HepG2 (cell line): ENCODE measurements around the gene TNIP3. TPM values are rescaled to one million over a fixed set of nuclear protein-coding genes. Genes with fewer than 3 reads are reported as not detected.
A peak's percentile ranks its signal among the peaks of the same experiment; 100 is the strongest.

Experiments
- ATAC-seq: fragments of 200-7000 bp; cut with Tn5 transposase; 3 replicates; pipeline ENCODE4 v1.9.1; 2020; ENCODE audit warnings: mild to moderate bottlenecking, moderate library complexity
- BruUV-seq: library from RNA; stranded (reverse); fragments of 400-500 nt; replicated peaks from 2 replicates; lab custom pipeline; 2021; lab: Mats Ljungman, UMichigan
- CTCF ChIA-PET: fragments of 300-600 bp; formaldehyde crosslinking; extraction: SDS; loops from one replicate; lab custom pipeline; 2021; ENCODE audit warnings: low total read pairs, inconsistent platforms, low intra/inter-chr PET ratio; lab: Yijun Ruan, JAX
- POLR2A ChIA-PET: fragments of 350-600 bp; sonication (Branson Sonifier 250); formaldehyde crosslinking; loops from one replicate; lab custom pipeline; 2020; ENCODE audit warnings: antibody characterized with exemption, inconsistent platforms; lab: Yijun Ruan, JAX
- DNase-seq: peaks from one replicate; pipeline ENCODE4 v3.0.0-alpha.2; 2015; ENCODE audit warnings: low spot score
- FAIRE-seq: peaks from 3 replicates; lab custom pipeline; 2011; peaks lifted over from hg19 to GRCh38; lab: Jason Lieb, UNC
- H2AFZ ChIP-seq: one replicate; pipeline ENCODE4 v1.6.1; 2011; ENCODE audit warnings: low read length, inconsistent platforms
- H3K27ac ChIP-seq: fragments of 300-600 bp; 3 replicates; pipeline ENCODE4 v1.8.0; 2011; ENCODE audit warnings: mixed run types, mild to moderate bottlenecking, mixed read lengths, low read length, inconsistent platforms; ENCODE audit not compliant: insufficient read depth; ENCODE audit errors: extremely low read length
- H3K27me3 ChIP-seq, 2 experiments: fragments of 200-600 bp in 1 of 2; 2 replicates in 1 of 2; 3 replicates in 1 of 2; pipeline versions ENCODE4 v1.6.0 to v1.8.0; 2011; ENCODE audit warnings: low read length in 2 of 2, mild to moderate bottlenecking in 2 of 2, moderate library complexity in 2 of 2, inconsistent platforms in 1 of 2; ENCODE audit not compliant: insufficient read depth in 2 of 2, control insufficient read depth in 1 of 2
- H3K36me3 ChIP-seq, 2 experiments: fragments of 200-600 bp in 1 of 2; replicated peaks in 1 of 2; 2 replicates in 1 of 2; 3 replicates in 1 of 2; pipeline versions ENCODE4 v1.5.1 to v1.8.0; 2011; ENCODE audit warnings: low read length in 2 of 2, inconsistent platforms in 1 of 2; ENCODE audit not compliant: insufficient read depth in 2 of 2, control insufficient read depth in 1 of 2
- H3K4me1 ChIP-seq: 2 replicates; pipeline ENCODE4 v1.5.1; 2012; ENCODE audit warnings: low read length, inconsistent platforms; ENCODE audit not compliant: insufficient read depth
- H3K4me2 ChIP-seq: 2 replicates; pipeline ENCODE4 v1.6.0; 2011; ENCODE audit warnings: low read depth, low read length, inconsistent platforms
- H3K4me3 ChIP-seq, 3 experiments: fragments of 200-600 bp in 1 of 3; sonication (generic), shearing (Covaris generic) in 1 of 3; replicated peaks in 1 of 3; 2 replicates each; pipeline ENCODE4 v1.5.1; 2011 to 2016; ENCODE audit warnings: low read length in 3 of 3, inconsistent platforms in 2 of 3, low read depth in 2 of 3, mild to moderate bottlenecking in 2 of 3, control low read depth in 1 of 3, mixed read lengths in 1 of 3; ENCODE audit not compliant: insufficient read depth in 1 of 3
- H3K79me2 ChIP-seq: one replicate; pipeline ENCODE4 v1.6.1; 2011; ENCODE audit warnings: low read length, inconsistent platforms; ENCODE audit not compliant: insufficient read depth
- H3K9ac ChIP-seq: 2 replicates; pipeline ENCODE4 v1.6.0; 2011; ENCODE audit warnings: mild to moderate bottlenecking, low read depth, low read length, inconsistent platforms; ENCODE audit not compliant: insufficient read depth
- H3K9me3 ChIP-seq: 2 replicates; pipeline ENCODE4 v1.5.1; 2012; ENCODE audit warnings: mild to moderate bottlenecking, low read length
- H4K20me1 ChIP-seq: 2 replicates; pipeline ENCODE4 v1.6.0; 2011; ENCODE audit warnings: inconsistent platforms, mild to moderate bottlenecking, low read length, moderate library complexity; ENCODE audit not compliant: insufficient read depth
- ATF2 ChIP-seq: sonication (generic); formaldehyde crosslinking; IDR thresholded peaks from 2 replicates; pipeline ENCODE4 v1.4.0; 2020; ENCODE audit warnings: missing genetic modification reagents
- CEBPB ChIP-seq: IDR thresholded peaks from 2 replicates; pipeline ENCODE4 v1.6.1; 2011; ENCODE audit warnings: low read depth, low read length, improper control_type of control experiment, borderline replicate concordance
- ZBTB4 ChIP-seq: sonication (generic); formaldehyde crosslinking; IDR thresholded peaks from 2 replicates; pipeline ENCODE4 v1.4.0; 2020; ENCODE audit warnings: missing genetic modification reagents, mild to moderate bottlenecking, borderline replicate concordance
- ZMYM2 ChIP-seq: sonication (generic); formaldehyde crosslinking; IDR thresholded peaks from 2 replicates; pipeline ENCODE4 v1.8.0; 2022; ENCODE audit warnings: mild to moderate bottlenecking, missing genetic modification reagents
- ZNF282 ChIP-seq: fragments of 450-650 bp; IDR thresholded peaks from 2 replicates; pipeline ENCODE4 v1.6.1; 2018; ENCODE audit not compliant: partially characterized antibody
- ZNF530 ChIP-seq: sonication (generic); formaldehyde crosslinking; IDR thresholded peaks from 2 replicates; pipeline ENCODE4 v1.5.0; 2020; ENCODE audit warnings: low read depth, mild to moderate bottlenecking, missing genetic modification reagents
- WGBS: methylation state at CpG from one replicate; pipeline ENCODE4 v1.1.6; 2017; ENCODE audit warnings: low lambda C conversion rate; 5-methylcytosine and 5-hydroxymethylcytosine counted together
- in situ Hi-C: cut with HindIII; loops from 2 replicates; pipeline ENCODE4 v1.10.0; 2017; ENCODE audit warnings: low pct_unique_long_range_greater_than_20kb; ENCODE audit not compliant: extremely low pct_ligation_motif_present
- intact Hi-C: fragments of 100-400 bp; cut with micrococcal nuclease; formaldehyde crosslinking; loops from one replicate; pipeline ENCODE4 v1.10.0; 2022; ENCODE audit not compliant: unreplicated experiment
- polyA plus RNA-seq, 8 experiments: library from polyadenylated mRNA; depleted of rRNA in 3 of 8; stranded (reverse) in 7 of 8; unstranded in 1 of 8; fragments of >200 nt; fragmentation: Illumina TruSeq in 4 of 8; extraction: Trizol in 4 of 8; gene quantifications; 2 replicates each; pipeline versions ENCODE4 v1.2.1 to v1.2.3, GENCODE V29; 2011 to 2016; ENCODE audit warnings: low read depth in 4 of 8, missing spikeins in 1 of 8, mixed read lengths in 1 of 8; ENCODE audit not compliant: insufficient read depth in 1 of 8
- small RNA-seq, 3 experiments: library from RNA; depleted of rRNA; stranded (forward); fragments of <200 nt; gene quantifications; one replicate each; pipeline ENCODE3, GENCODE V24; 2012; ENCODE audit warnings: low read depth in 2 of 3, low replicate concordance in 1 of 3; ENCODE audit not compliant: insufficient read length in 3 of 3, insufficient read depth in 2 of 3
- total RNA-seq, 5 experiments: library from RNA; depleted of rRNA; stranded (reverse); fragments of >200 nt; fragmentation: Illumina TruSeq; extraction: Trizol; gene quantifications; 2 replicates each; pipeline ENCODE4 v1.2.3, GENCODE V29; 2016; ENCODE audit warnings: low read depth in 1 of 5

The TNIP3 gene
- total and polyA plus RNA-seq, 2 of the 13 experiments (the other 11 are each of a cell fraction or from before 2014, with no cell fraction given), result not detected

GRCh38 chr4:121091941-121092340 lies 72.2 kb downstream of the TNIP3 start (continued):
- TF ChIP-seq ZMYM2 (no peak), ATF2 (CRISPR knock-in tag) (no peak), ZNF530 (CRISPR knock-in tag) (no peak), ZBTB4 (CRISPR knock-in tag) (no peak)

- CTCF ChIA-PET, result no interaction called here
- no peaks in the 10 kb centered on the region for H3K4me1 ChIP-seq
- H3K9ac ChIP-seq, result no peak overlapping the region
- H3K27me3 ChIP-seq, result no peaks in the 10 kb centered on the region
- BruUV-seq, result no TSS peak
- 0 out of 2 replicates have a peak, but pooled peaks have one; percentile 20 for TF ChIP-seq CEBPB
- TF ChIP-seq ZNF282, result no peak
- TF ChIP-seq, all 625 proteins: peak for 1
- POLR2A ChIA-PET, result no interaction called here
- FAIRE-seq, result no peak
- H3K9me3 ChIP-seq, result no peaks in the 10 kb centered on the region
- H3K4me2 ChIP-seq, result no peak overlapping the region
- intact Hi-C loops, result no loop called here
- H3K4me3 ChIP-seq, result no peak overlapping the region
- H4K20me1 ChIP-seq, result no peaks in the 10 kb centered on the region
- H3K36me3 ChIP-seq, result no peaks in the 10 kb centered on the region
- WGBS, result 4% methylated on average over 4 of the region's 4 CpGs
- H3K27ac ChIP-seq, result no peak overlapping the region
- no peak for DNase-seq
- no peak overlapping the region for H2AFZ ChIP-seq
- no peaks in the 10 kb centered on the region for H3K79me2 ChIP-seq
- no peak for ATAC-seq
- in situ Hi-C loops, result no loop called here
These were observed 75.3 kb downstream of the TNIP3 start for GRCh38 chr4:121088867-121089266.

Small RNA genes lying within 50 kb of the gene (small RNA-seq; reads per million reads assigned to genes)
- gene RNU6-948P, result 0 reads per million in 3 experiments

Other genes starting within 250 kb of the TNIP3 start
- gene PRDM5, start 241.6 kb downstream of the TNIP3 start, total RNA-seq (2016; rRNA removed; fragmentation: Illumina TruSeq; extraction: Trizol), result not detected in 2 replicates
- not detected in 2 replicates for gene PRDM5, start 241.6 kb downstream of the TNIP3 start, polyA plus RNA-seq (2011; rRNA removed)
- not detected in 2 replicates for gene NDNF, start 91.8 kb downstream of the TNIP3 start, total RNA-seq (2016; rRNA removed; fragmentation: Illumina TruSeq; extraction: Trizol)
- not detected in 2 replicates for gene NDNF, start 91.8 kb downstream of the TNIP3 start, polyA plus RNA-seq (2011; rRNA removed)
- gene QRFPR, start 216.7 kb upstream of the TNIP3 start, total RNA-seq (2016; rRNA removed; fragmentation: Illumina TruSeq; extraction: Trizol), result not detected in 2 replicates
- not detected in 2 replicates for gene QRFPR, start 216.7 kb upstream of the TNIP3 start, polyA plus RNA-seq (2011; rRNA removed)